H7 (cell line): ENCODE measurements around the gene HS1BP3. TPM values are rescaled to one million over a fixed set of nuclear protein-coding genes. Genes with fewer than 3 reads are reported as not detected.

Experiments used
- DNase-seq: peaks from one replicate; pipeline ENCODE4 v3.0.0; 2012
- H3K27me3 ChIP-seq: 2 replicates; pipeline ENCODE4 v1.6.0; 2011; ENCODE audit warnings: mild to moderate bottlenecking, low read length; ENCODE audit not compliant: control insufficient read depth, insufficient read depth
- H3K36me3 ChIP-seq: replicated peaks from 2 replicates; pipeline ENCODE4 v1.5.1; 2011; ENCODE audit warnings: low read length; ENCODE audit not compliant: control insufficient read depth, insufficient read depth
- H3K4me3 ChIP-seq: 2 replicates; pipeline ENCODE4 v1.5.1; 2011; ENCODE audit warnings: low read depth, mild to moderate bottlenecking, control low read depth, low read length, moderate library complexity; ENCODE audit not compliant: insufficient read depth
- total RNA-seq: library from RNA; depleted of rRNA; stranded (reverse); fragments of >200 nt; shearing (Covaris generic); gene quantifications from 2 replicates; pipeline ENCODE4 v1.2.3, GENCODE V29; 2014

Gene HS1BP3
- total RNA-seq, 1 experiment from 2014 or later: 30.2 TPM

GRCh38 chr2:20595439-20596192, 55.3 kb downstream of the HS1BP3 start:
- no peaks in the 10 kb centered on the region for H3K36me3 ChIP-seq
- H3K4me3 ChIP-seq: no peak overlapping the region
- DNase-seq: peak; percentile 71
- no peaks in the 10 kb centered on the region for H3K27me3 ChIP-seq

GRCh38 chr2:20594957-20595356, 55.9 kb downstream of the HS1BP3 start:
- no peak for DNase-seq
- Histone ChIP-seq H3K4me3 (no peak overlapping the region), H3K36me3 (no peaks in the 10 kb centered on the region), H3K27me3 (no peaks in the 10 kb centered on the region)

GRCh38 chr2:20594048-20594750, 56.7 kb downstream of the HS1BP3 start:
- DNase-seq: no peak
- Histone ChIP-seq H3K4me3 (no peak overlapping the region), H3K27me3 (no peaks in the 10 kb centered on the region), H3K36me3 (no peaks in the 10 kb centered on the region)

- Histone ChIP-seq H3K36me3 (no peaks in the 10 kb centered on the region), H3K4me3 (no peak overlapping the region), H3K27me3 (no peaks in the 10 kb centered on the region)
- no peak for DNase-seq
Measured at GRCh38 chr2:20593072-20594034, 57.5 kb downstream of the HS1BP3 start.

GRCh38 chr2:20592106-20593071, 58.5 kb downstream of the HS1BP3 start:
- Histone ChIP-seq H3K36me3 (no peaks in the 10 kb centered on the region), H3K27me3 (no peaks in the 10 kb centered on the region), H3K4me3 (no peak overlapping the region)
- DNase-seq: peak; percentile 78

- H3K27me3 ChIP-seq: no peaks in the 10 kb centered on the region
- H3K36me3 ChIP-seq: no peaks in the 10 kb centered on the region
- no peak for DNase-seq
- H3K4me3 ChIP-seq: no peak overlapping the region
Measured at GRCh38 chr2:20590704-20591515, 60.0 kb downstream of the HS1BP3 start.

GRCh38 chr2:20589975-20590703, 60.8 kb downstream of the HS1BP3 start:
- no peak for DNase-seq
- Histone ChIP-seq H3K36me3 (no peaks in the 10 kb centered on the region), H3K27me3 (no peaks in the 10 kb centered on the region), H3K4me3 (no peak overlapping the region)

GRCh38 chr2:20588918-20589871, 61.7 kb downstream of the HS1BP3 start:
- no peaks in the 10 kb centered on the region for H3K27me3 ChIP-seq
- DNase-seq: peak; percentile 23
- H3K36me3 ChIP-seq: no peaks in the 10 kb centered on the region
- H3K4me3 ChIP-seq: no peak overlapping the region

GRCh38 chr2:20585710-20586594, 64.9 kb downstream of the HS1BP3 start:
- no peak overlapping the region for H3K4me3 ChIP-seq
- H3K36me3 ChIP-seq: no peaks in the 10 kb centered on the region
- DNase-seq: no peak
- no peaks in the 10 kb centered on the region for H3K27me3 ChIP-seq

- DNase-seq: no peak
- H3K4me3 ChIP-seq: no peak overlapping the region
- no peaks in the 10 kb centered on the region for H3K27me3 ChIP-seq
- H3K36me3 ChIP-seq: no peaks in the 10 kb centered on the region
Measured at GRCh38 chr2:20585359-20585709, 65.6 kb downstream of the HS1BP3 start.
